ENCODE results near the gene CLOCK. TPM values are rescaled to one million over a fixed set of nuclear protein-coding genes. Genes with fewer than 3 reads are reported as not detected.
A peak's percentile ranks its signal among the peaks of the same experiment; 100 is the strongest.

CLOCK gene
- total and polyA plus RNA-seq, 9 of the 15 experiments (the other 6 are each of a cell fraction or from before 2014, with no cell fraction given): 3.7 to 14.4 (median 9.4) TPM

DNA sequence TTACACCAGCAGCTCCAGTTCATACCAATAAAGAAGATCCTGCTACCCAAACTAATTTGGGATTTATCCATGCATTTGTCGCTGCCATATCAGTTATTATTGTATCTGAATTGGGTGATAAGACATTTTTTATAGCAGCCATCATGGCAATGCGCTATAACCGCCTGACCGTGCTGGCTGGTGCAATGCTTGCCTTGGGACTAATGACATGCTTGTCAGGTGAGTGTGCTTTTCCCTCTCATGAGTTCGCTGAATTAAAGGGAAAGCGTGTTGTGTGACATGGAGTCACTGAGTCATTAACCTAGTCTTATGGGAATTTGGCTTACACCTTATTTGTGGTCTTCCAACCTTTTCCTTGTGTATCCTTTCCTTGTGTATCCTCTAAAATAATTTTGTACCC lies 135.1 kb downstream of the CLOCK start:
- intact Hi-C loops (cut with micrococcal nuclease): no loop called here
- H3K9me1 ChIP-seq (ENCODE audit: control insufficient read depth, insufficient read depth, low read length): peaks cover 3% of the 10 kb centered on the region
- no TSS peak for BruUV-seq (replicated peaks)
- no peak overlapping the region for H3K4me3 ChIP-seq
- no peaks in the 10 kb centered on the region; a peak in 1 of 5 replicates for H3K4me1 ChIP-seq (replicated peaks in 1 of 2; ENCODE audit: control insufficient read depth in 2 of 2, insufficient read depth in 2 of 2, low read length in 2 of 2)
- no peak for ATAC-seq
- H3K27me3 ChIP-seq (ENCODE audit: control insufficient read depth in 2 of 2, insufficient read depth in 2 of 2, low read length in 2 of 2): no peaks in the 10 kb centered on the region
- TF ChIP-seq TRIM28 (IDR thresholded peaks at IDR 0.05): no peak
- TF ChIP-seq, protein P1, sequence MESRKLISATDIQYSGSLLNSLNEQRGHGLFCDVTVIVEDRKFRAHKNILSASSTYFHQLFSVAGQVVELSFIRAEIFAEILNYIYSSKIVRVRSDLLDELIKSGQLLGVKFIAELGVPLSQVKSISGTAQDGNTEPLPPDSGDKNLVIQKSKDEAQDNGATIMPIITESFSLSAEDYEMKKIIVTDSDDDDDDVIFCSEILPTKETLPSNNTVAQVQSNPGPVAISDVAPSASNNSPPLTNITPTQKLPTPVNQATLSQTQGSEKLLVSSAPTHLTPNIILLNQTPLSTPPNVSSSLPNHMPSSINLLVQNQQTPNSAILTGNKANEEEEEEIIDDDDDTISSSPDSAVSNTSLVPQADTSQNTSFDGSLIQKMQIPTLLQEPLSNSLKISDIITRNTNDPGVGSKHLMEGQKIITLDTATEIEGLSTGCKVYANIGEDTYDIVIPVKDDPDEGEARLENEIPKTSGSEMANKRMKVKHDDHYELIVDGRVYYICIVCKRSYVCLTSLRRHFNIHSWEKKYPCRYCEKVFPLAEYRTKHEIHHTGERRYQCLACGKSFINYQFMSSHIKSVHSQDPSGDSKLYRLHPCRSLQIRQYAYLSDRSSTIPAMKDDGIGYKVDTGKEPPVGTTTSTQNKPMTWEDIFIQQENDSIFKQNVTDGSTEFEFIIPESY (CRISPR knock-in tag; IDR thresholded peaks at IDR 0.05): peak; percentile 83
- H2AFZ ChIP-seq (ENCODE audit: low read depth, low read length): no peak overlapping the region
- peaks cover 77% of the 10 kb centered on the region for H3K79me2 ChIP-seq (ENCODE audit: control insufficient read depth, insufficient read depth, low read length)
- H3K27ac ChIP-seq (ENCODE audit: extremely low read depth, low read depth, low read length): no peak overlapping the region
- peaks cover 8% of the 10 kb centered on the region; the same call in 1 of the 2 replicates for H4K20me1 ChIP-seq (replicated peaks; ENCODE audit: control insufficient read depth, insufficient read depth, low read length)
- no peak overlapping the region for H3K9ac ChIP-seq (ENCODE audit: insufficient read depth in 1 of 2, low read depth in 2 of 2, low read length in 2 of 2)
- POLR2A ChIA-PET: interaction anchor here (1.4 kb wide), 1 partner anchor 13 kb away, joined by 6 read pairs; no protein-coding TSS in a partner anchor
- in situ Hi-C loops (cut with MboI): no loop called here
- FAIRE-seq: no peak
- DNase-seq (ENCODE audit: extremely low read depth in 1 of 4, low spot score in 3 of 4): peak in 2 of 4 experiments; percentile 21 to 22
- WGBS (ENCODE audit: insufficient coverage, low coverage, missing lambda C conversion rate): 96% methylated on average over 6 of the region's 6 CpGs
- no peaks in the 10 kb centered on the region for H3K9me3 ChIP-seq (replicated peaks; ENCODE audit: control insufficient read depth, insufficient read depth, low read depth, low read length)
- H3K36me3 ChIP-seq (ENCODE audit: control insufficient read depth, insufficient read depth, low read length): peaks cover 92% of the 10 kb centered on the region
- H3K4me2 ChIP-seq (ENCODE audit: insufficient read depth, low read length): no peak overlapping the region
- CTCF ChIA-PET (ENCODE audit: low intra/inter-chr PET ratio): no interaction called here

DNA sequence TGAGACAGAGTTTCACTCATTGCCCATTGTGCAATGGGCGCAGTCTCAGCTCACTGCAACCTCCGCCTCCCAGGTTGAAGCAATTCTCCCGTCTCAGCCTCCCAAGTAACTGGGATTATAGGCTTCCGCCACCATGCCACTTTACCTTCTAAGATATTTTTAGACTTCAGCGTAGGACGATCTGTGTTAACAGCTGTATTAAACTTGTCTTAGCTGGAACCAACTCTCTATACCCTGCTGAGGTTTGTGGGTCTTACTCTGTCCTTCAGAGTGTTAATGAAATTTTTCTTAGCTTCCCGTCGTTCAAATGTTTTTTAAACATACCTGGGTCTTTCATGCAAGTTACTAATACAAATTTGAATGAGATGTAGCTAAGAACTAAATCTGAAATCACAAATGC lies 136.3 kb downstream of the CLOCK start:
- POLR2A ChIA-PET: interaction anchor here (1.3 to 1.4 kb wide), 2 partner anchors 12 to 14 kb away, joined by 4 to 6 read pairs; partner anchors contain the start of gene TMEM165
- Histone ChIP-seq H2AFZ (ENCODE audit: low read depth, low read length) (no peak overlapping the region), H3K4me1 (replicated peaks in 1 of 2; ENCODE audit: control insufficient read depth in 2 of 2, insufficient read depth in 2 of 2, low read length in 2 of 2) (no peaks in the 10 kb centered on the region; a peak in 1 of 5 replicates), H4K20me1 (replicated peaks; ENCODE audit: control insufficient read depth, insufficient read depth, low read length) (peaks cover 8% of the 10 kb centered on the region; the same call in 1 of the 2 replicates), H3K9ac (ENCODE audit: insufficient read depth in 1 of 2, low read depth in 2 of 2, low read length in 2 of 2) (no peak overlapping the region), H3K9me3 (replicated peaks; ENCODE audit: control insufficient read depth, insufficient read depth, low read depth, low read length) (no peaks in the 10 kb centered on the region), H3K4me3 (no peak overlapping the region), H3K27ac (ENCODE audit: extremely low read depth, low read depth, low read length) (no peak overlapping the region), H3K36me3 (ENCODE audit: control insufficient read depth, insufficient read depth, low read length) (peaks cover 93% of the 10 kb centered on the region), H3K4me2 (ENCODE audit: insufficient read depth, low read length) (no peak overlapping the region), H3K27me3 (ENCODE audit: control insufficient read depth in 2 of 2, insufficient read depth in 2 of 2, low read length in 2 of 2) (no peaks in the 10 kb centered on the region), H3K79me2 (ENCODE audit: control insufficient read depth, insufficient read depth, low read length) (peaks cover 81% of the 10 kb centered on the region), H3K9me1 (ENCODE audit: control insufficient read depth, insufficient read depth, low read length) (peaks cover 3% of the 10 kb centered on the region)
- WGBS (ENCODE audit: insufficient coverage, low coverage, missing lambda C conversion rate): 95% methylated on average over 8 of the region's 8 CpGs
- in situ Hi-C loops (cut with MboI) (no loop called here), intact Hi-C loops (cut with micrococcal nuclease) (no loop called here)
- DNase-seq (ENCODE audit: extremely low read depth in 1 of 4, low spot score in 3 of 4) (no peak), FAIRE-seq (no peak), ATAC-seq (no peak)
- no TSS peak for BruUV-seq (replicated peaks)
- CTCF ChIA-PET (ENCODE audit: low intra/inter-chr PET ratio): no interaction called here
- TF ChIP-seq, protein P2, sequence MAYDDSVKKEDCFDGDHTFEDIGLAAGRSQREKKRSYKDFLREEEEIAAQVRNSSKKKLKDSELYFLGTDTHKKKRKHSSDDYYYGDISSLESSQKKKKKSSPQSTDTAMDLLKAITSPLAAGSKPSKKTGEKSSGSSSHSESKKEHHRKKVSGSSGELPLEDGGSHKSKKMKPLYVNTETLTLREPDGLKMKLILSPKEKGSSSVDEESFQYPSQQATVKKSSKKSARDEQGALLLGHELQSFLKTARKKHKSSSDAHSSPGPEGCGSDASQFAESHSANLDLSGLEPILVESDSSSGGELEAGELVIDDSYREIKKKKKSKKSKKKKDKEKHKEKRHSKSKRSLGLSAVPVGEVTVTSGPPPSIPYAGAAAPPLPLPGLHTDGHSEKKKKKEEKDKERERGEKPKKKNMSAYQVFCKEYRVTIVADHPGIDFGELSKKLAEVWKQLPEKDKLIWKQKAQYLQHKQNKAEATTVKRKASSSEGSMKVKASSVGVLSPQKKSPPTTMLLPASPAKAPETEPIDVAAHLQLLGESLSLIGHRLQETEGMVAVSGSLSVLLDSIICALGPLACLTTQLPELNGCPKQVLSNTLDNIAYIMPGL (CRISPR knock-in tag; IDR thresholded peaks at IDR 0.05): no peak
- TF ChIP-seq, protein P3, sequence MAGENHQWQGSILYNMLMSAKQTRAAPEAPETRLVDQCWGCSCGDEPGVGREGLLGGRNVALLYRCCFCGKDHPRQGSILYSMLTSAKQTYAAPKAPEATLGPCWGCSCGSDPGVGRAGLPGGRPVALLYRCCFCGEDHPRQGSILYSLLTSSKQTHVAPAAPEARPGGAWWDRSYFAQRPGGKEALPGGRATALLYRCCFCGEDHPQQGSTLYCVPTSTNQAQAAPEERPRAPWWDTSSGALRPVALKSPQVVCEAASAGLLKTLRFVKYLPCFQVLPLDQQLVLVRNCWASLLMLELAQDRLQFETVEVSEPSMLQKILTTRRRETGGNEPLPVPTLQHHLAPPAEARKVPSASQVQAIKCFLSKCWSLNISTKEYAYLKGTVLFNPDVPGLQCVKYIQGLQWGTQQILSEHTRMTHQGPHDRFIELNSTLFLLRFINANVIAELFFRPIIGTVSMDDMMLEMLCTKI (IDR thresholded peaks at IDR 0.05; ENCODE audit: partially characterized antibody): no peak
- TF ChIP-seq, protein P4, sequence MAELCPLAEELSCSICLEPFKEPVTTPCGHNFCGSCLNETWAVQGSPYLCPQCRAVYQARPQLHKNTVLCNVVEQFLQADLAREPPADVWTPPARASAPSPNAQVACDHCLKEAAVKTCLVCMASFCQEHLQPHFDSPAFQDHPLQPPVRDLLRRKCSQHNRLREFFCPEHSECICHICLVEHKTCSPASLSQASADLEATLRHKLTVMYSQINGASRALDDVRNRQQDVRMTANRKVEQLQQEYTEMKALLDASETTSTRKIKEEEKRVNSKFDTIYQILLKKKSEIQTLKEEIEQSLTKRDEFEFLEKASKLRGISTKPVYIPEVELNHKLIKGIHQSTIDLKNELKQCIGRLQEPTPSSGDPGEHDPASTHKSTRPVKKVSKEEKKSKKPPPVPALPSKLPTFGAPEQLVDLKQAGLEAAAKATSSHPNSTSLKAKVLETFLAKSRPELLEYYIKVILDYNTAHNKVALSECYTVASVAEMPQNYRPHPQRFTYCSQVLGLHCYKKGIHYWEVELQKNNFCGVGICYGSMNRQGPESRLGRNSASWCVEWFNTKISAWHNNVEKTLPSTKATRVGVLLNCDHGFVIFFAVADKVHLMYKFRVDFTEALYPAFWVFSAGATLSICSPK (IDR thresholded peaks at IDR 0.05; ENCODE audit: borderline replicate concordance): no peak
- TF ChIP-seq, protein P5, sequence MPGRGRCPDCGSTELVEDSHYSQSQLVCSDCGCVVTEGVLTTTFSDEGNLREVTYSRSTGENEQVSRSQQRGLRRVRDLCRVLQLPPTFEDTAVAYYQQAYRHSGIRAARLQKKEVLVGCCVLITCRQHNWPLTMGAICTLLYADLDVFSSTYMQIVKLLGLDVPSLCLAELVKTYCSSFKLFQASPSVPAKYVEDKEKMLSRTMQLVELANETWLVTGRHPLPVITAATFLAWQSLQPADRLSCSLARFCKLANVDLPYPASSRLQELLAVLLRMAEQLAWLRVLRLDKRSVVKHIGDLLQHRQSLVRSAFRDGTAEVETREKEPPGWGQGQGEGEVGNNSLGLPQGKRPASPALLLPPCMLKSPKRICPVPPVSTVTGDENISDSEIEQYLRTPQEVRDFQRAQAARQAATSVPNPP (IDR thresholded peaks at IDR 0.05; ENCODE audit: borderline replicate concordance, insufficient read depth, insufficient read length): no peak

Measured in K562 (cell line).